MM.1S (cell line): ENCODE results near the gene NFX1.

Experiments
- DNase-seq: peaks from one replicate; pipeline ENCODE4 v3.0.0-alpha.2; 2015
- H2AFZ ChIP-seq: fragments of 300-600 bp; sonication (generic); 2 replicates; pipeline ENCODE4 v1.6.0; 2016; ENCODE audit warnings: antibody characterized with exemption, low read length
- H3F3A ChIP-seq: fragments of 300-600 bp; sonication (generic); 2 replicates; pipeline ENCODE4 v1.6.1; 2016; ENCODE audit warnings: mild to moderate bottlenecking, antibody characterized with exemption, low read length, moderate library complexity, mixed read lengths; ENCODE audit not compliant: insufficient read depth
- H3K27ac ChIP-seq: fragments of 300-600 bp; sonication (generic); 2 replicates; pipeline ENCODE4 v1.5.1; 2016; ENCODE audit warnings: mild to moderate bottlenecking, low read length
- H3K27me3 ChIP-seq: fragments of 300-600 bp; sonication (generic); replicated peaks from 2 replicates; pipeline ENCODE4 v1.6.0; 2016; ENCODE audit warnings: low read length; ENCODE audit not compliant: insufficient read depth
- H3K36me3 ChIP-seq: fragments of 300-600 bp; sonication (generic); replicated peaks from 2 replicates; pipeline ENCODE4 v1.6.1; 2016; ENCODE audit warnings: mild to moderate bottlenecking, low read length, mixed read lengths; ENCODE audit not compliant: insufficient read depth
- H3K4me1 ChIP-seq: fragments of 300-600 bp; sonication (generic); 2 replicates; pipeline ENCODE4 v1.6.1; 2016; ENCODE audit warnings: low read length, mixed read lengths
- H3K4me2 ChIP-seq: fragments of 300-600 bp; sonication (generic); 2 replicates; pipeline ENCODE4 v1.6.0; 2016; ENCODE audit warnings: low read depth, low read length
- H3K4me3 ChIP-seq: fragments of 300-600 bp; sonication (generic); 2 replicates; pipeline ENCODE4 v1.5.1; 2016; ENCODE audit warnings: low read length, mixed read lengths
- H3K79me2 ChIP-seq: fragments of 300-600 bp; sonication (generic); 2 replicates; pipeline ENCODE4 v1.6.1; 2016; ENCODE audit warnings: mixed run types, low read length, mixed read lengths
- H3K9ac ChIP-seq: fragments of 300-600 bp; sonication (generic); 2 replicates; pipeline ENCODE4 v1.6.1; 2016; ENCODE audit warnings: low read length, mixed read lengths
- H3K9me2 ChIP-seq: fragments of 300-600 bp; sonication (generic); replicated peaks from 2 replicates; pipeline ENCODE4 v1.6.1; 2016; ENCODE audit warnings: mild to moderate bottlenecking, low read length, mixed read lengths; ENCODE audit not compliant: insufficient read depth
- H3K9me3 ChIP-seq: fragments of 300-600 bp; sonication (generic); replicated peaks from 2 replicates; pipeline ENCODE4 v1.6.1; 2016; ENCODE audit warnings: mild to moderate bottlenecking, low read length, mixed read lengths; ENCODE audit not compliant: insufficient read depth
- H4K20me1 ChIP-seq: fragments of 300-600 bp; sonication (generic); 2 replicates; pipeline ENCODE4 v1.6.1; 2016; ENCODE audit warnings: mild to moderate bottlenecking, low read length, moderate library complexity, mixed read lengths; ENCODE audit not compliant: insufficient read depth
- CTCF ChIP-seq: fragments of 300-600 bp; sonication (generic); IDR thresholded peaks from 2 replicates; pipeline ENCODE4 v1.5.1; 2016; ENCODE audit warnings: antibody characterized with exemption, low read length, mixed read lengths
- EZH2 ChIP-seq: fragments of 300-600 bp; sonication (generic); optimal IDR thresholded peaks from 2 replicates; pipeline ENCODE3; 2017; ENCODE audit warnings: low read depth, mild to moderate bottlenecking, antibody characterized with exemption, low read length, mixed read lengths
- EZH2phosphoT487 ChIP-seq: fragments of 300-600 bp; sonication (generic); IDR thresholded peaks from 2 replicates; pipeline ENCODE4 v1.6.1; 2018; ENCODE audit warnings: antibody characterized with exemption, low read length

NFX1 gene

DNA sequence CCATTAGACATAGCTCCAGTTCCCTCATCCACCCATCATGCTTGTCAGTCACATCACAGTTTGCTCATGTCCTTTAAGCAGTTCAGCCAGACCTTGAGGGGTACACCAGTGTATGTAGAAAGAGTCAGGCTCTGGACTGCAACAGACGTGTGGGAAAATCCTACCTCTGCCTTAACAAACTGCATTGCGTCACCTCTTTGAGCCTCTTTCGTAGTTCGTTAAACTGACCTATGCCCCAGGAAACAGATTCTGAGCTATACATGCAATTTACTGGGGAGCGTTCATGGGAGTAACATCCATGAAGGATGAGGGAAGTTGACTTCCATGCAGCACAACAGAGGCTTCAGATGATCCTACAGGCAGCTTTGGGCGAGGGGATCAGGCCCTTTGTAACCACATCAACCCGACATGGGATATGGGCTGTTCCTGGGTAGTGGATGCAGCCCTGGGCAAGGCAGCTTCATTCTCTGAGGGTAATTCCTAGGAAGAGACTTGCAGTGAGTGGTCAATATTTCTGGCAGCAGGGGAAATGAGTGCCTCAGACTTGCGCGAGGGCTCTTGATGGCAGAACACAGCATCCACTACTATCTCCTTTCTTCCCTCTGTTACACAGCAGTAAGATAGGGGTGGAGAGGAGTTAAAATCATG is 46.1 kb upstream of the NFX1 start:
- no peaks in the 10 kb centered on the region for H3K36me3 ChIP-seq

DNA sequence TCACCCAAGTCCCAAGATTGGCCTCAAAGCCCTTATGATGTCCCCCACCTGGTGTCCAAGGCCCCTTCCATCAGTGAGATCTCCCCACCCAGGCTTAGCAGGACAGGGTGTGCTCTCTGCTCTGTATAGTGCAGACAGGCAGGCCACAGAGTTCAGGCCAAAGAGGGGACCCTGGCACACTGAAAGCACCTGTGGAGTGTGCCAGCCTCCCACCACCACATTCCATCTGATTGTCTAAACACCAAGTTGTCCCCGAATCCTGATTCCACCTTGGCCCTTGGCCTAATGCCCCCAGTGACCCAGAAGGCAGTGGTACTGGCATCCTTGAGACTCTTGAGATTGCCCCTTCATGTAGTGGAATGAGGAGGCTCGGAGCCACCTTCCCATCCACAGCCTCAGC is 45.0 kb upstream of the NFX1 start:
- H3K27ac ChIP-seq, result no peak overlapping the region
- no peaks in the 10 kb centered on the region for H3K36me3 ChIP-seq
- TF ChIP-seq EZH2phosphoT487 (no peak), CTCF (no peak), EZH2 (no peak)
- peaks cover 18% of the 10 kb centered on the region for H3F3A ChIP-seq
- DNase-seq, result no peak
- H2AFZ ChIP-seq, result no peak overlapping the region
- no peaks in the 10 kb centered on the region for H3K9me2 ChIP-seq
- H3K9ac ChIP-seq, result no peak overlapping the region
- no peaks in the 10 kb centered on the region for H3K9me3 ChIP-seq
- no peaks in the 10 kb centered on the region for H3K79me2 ChIP-seq
- no peak overlapping the region for H3K4me3 ChIP-seq
- H4K20me1 ChIP-seq, result no peaks in the 10 kb centered on the region
- H3K4me2 ChIP-seq, result no peak overlapping the region
- H3K27me3 ChIP-seq, result no peaks in the 10 kb centered on the region
- peaks cover 20% of the 10 kb centered on the region for H3K4me1 ChIP-seq

More for the DNA sequence above, 46.1 kb upstream of the NFX1 start:
- Histone ChIP-seq H3K27ac (no peak overlapping the region), H2AFZ (no peak overlapping the region), H3K79me2 (no peaks in the 10 kb centered on the region), H3K4me2 (no peak overlapping the region), H3K27me3 (no peaks in the 10 kb centered on the region), H3K9ac (no peak overlapping the region), H3K9me2 (no peaks in the 10 kb centered on the region), H3K4me3 (no peak overlapping the region), H3F3A (peaks cover 7% of the 10 kb centered on the region), H4K20me1 (no peaks in the 10 kb centered on the region), H3K9me3 (no peaks in the 10 kb centered on the region), H3K4me1 (peaks cover 9% of the 10 kb centered on the region)
- TF ChIP-seq EZH2phosphoT487 (no peak), EZH2 (no peak), CTCF (no peak)
- peak; percentile 5 for DNase-seq

- Histone ChIP-seq H3K27ac (no peak overlapping the region), H3K4me3 (no peak overlapping the region), H3K9ac (no peak overlapping the region), H3K9me2 (no peaks in the 10 kb centered on the region), H3K79me2 (no peaks in the 10 kb centered on the region), H3F3A (peaks cover 24% of the 10 kb centered on the region), H2AFZ (no peak overlapping the region), H3K27me3 (no peaks in the 10 kb centered on the region), H4K20me1 (no peaks in the 10 kb centered on the region), H3K9me3 (no peaks in the 10 kb centered on the region), H3K36me3 (no peaks in the 10 kb centered on the region), H3K4me2 (no peak overlapping the region), H3K4me1 (peaks cover 25% of the 10 kb centered on the region)
- DNase-seq, result no peak
- TF ChIP-seq EZH2 (no peak), EZH2phosphoT487 (no peak), CTCF (no peak)
Observed at GRCh38 chr9:33246269-33246860, 44.0 kb upstream of the NFX1 start.
